Fibroblast of skin of left biceps (primary cell): ENCODE measurements around the gene ANKRD13B.

Source experiments
- DNase-seq, 2 experiments: peaks; one replicate each; pipeline ENCODE4 v3.0.0-alpha.2; 2013; ENCODE audit warnings: low read depth in 2 of 2

The ANKRD13B gene

DNA sequence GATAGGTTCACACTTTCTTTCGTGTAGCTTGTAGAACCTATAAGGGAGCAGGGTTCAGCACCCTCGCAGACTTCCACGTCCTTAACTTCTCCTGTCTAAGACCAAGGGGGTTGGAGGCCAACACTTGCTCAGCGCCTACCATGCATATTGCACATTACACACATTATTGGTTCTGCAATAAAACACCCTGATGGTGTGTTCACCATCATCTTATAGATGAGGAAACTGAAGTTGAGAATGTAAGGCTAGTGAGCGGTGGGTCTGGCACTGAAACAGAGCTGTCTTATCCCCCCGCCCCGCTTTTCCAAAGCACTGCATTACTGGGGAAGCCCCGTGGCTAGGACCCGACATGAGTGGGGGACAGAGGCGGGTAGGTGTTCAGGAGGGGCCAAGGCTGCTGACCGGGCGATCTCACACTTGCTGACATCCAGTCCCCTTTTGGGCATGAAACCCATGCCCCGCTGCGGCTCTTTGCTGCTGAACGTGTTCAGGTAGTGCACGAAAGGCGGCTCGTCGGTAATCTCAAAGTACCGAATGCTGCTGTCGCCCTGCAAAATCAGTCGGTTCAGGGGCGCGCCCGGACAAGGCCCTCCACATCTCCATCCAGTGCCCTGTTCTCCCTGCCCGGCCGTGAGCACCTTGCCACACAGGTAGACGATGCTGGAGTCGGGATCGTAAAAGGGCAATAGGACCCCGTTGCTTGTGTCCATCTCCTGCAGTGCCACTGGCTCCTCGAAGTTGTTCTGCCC is 23.5 kb downstream of the ANKRD13B start:
- no peak for DNase-seq

DNA sequence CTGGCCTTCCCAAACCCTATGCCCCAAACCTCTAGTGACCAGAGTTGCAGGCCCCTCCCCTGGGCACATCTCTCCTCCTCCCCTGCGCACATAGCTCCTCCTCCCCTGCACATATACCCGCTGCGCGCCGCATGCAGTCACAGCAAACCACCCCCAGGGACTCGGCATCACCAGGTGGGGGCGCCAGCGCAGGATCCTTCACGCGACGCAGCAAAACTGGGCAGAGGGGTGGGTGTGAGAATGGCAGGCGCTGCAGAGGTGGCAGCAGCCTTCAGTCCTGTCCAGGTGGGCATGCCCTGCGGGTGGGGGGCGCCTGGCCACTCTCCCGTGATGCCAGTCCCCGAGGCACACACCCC is 24.2 kb downstream of the ANKRD13B start:
- no peak for DNase-seq

DNA sequence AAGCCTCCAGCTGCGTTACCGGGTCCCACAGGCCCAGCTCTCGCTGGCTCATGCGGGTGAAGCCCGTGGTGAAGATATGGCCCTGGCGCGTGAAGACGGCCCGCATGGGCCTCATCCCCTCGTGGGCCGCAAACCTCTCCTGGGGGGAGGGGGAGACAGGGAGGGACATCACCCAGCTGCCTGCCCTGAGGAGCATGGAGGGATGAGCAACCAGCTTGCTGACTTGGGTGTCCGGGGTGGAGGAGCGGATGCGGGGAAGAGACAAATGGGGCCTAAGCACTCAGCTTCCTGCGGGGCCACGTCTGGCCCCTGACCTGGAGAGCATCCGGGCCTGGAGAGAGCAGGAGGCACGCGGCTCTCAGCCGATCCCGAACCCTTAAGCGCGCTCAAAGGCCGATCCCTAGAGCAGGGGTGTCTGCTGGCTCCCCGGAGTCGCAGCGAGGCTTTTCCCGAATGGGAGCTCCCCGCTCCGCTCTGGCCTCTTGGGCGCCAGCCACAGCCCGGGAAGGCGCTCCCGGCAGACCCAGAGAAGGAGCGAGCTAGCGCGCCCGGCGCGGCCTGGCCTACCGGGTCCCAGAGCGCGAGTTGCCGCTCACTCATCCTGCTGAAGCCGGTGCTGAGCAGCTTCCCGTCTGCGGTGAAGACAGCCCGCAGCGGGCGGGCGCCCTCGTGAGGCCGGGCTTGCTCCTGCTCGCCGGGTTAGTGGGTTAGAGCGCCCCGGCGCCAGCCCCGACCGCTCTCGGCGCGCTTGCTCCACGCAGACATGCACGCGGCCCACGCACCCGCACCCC is 24.7 kb downstream of the ANKRD13B start:
- no peak for DNase-seq

DNA sequence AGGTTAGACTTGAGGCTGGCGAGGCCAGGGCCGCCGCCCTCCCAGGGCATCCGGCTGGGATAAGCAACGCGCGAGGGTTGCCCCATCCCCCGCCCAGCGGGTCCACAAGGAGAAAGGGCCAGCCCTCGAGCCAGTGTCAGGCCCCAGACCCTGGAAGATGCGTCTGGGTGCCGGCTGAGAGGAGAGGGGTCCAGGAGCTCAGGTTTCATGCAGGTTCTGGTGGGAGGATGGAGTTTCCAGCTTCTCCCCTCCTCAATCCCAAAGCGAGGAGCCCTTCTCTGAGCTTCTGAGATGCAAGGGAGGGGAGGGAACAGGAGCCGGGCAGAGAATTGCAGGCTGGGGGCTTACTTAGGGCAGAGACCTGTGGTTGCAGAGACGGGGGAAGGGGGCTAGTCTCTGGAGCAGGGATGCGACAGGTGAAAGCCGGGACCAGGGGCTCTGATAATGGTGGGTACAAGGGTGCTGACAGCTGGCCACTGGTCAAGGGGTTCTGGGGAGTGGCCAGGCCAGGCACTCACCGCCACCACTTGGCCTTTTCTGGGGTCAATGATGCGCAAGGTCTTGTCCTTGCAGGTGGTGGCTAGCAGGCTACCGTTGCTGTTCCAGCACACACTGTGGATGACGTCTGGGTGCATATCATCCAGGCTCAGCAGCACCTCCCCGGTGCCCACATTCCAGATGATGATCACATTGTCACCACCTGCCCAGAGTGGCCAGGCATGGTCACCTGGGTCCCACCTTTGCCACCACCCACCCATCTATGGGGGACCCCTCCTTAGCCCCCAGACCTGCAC is 25.5 kb downstream of the ANKRD13B start:
- DNase-seq: no peak

DNA sequence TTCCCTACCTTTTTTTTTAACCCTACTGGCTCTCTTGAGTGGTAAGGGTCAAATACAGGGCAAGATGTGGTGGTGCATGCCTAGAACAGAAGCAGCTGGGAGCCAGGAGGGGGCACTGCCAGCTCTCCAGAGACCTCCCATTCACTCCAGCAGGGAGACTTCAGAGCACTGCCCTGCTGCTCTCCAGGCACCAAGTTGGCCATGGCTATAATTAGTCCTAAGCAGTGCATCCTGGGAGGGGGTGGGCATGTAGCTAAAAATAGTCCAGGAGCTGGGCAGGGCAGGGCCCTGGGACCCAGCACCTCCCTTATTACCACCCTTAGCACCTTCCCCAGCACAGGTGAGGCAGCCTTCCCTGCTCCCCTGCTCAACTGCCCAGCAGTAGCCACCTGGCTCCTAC is 26.3 kb downstream of the ANKRD13B start:
- DNase-seq: no peak

DNA sequence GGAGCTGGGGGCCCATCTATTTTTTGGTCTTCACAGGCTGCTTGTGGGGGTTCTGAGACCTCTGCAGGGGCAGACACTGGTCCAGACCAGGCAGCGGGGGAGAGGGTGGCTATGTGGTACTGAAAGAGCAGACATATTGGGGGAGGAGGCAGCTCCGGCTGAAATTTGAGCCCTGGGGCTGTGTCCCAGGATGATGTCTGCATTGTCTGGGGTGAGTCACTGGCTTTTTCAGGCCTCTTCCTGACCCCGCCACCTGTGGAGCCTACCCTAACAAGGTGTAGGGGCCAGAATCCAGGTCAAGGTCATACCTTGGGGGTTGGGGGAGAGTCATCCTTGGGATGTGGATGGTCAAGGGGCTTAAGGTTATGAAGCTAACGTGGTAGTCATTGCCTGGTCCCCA is 27.3 kb downstream of the ANKRD13B start:
- no peak for DNase-seq

DNA sequence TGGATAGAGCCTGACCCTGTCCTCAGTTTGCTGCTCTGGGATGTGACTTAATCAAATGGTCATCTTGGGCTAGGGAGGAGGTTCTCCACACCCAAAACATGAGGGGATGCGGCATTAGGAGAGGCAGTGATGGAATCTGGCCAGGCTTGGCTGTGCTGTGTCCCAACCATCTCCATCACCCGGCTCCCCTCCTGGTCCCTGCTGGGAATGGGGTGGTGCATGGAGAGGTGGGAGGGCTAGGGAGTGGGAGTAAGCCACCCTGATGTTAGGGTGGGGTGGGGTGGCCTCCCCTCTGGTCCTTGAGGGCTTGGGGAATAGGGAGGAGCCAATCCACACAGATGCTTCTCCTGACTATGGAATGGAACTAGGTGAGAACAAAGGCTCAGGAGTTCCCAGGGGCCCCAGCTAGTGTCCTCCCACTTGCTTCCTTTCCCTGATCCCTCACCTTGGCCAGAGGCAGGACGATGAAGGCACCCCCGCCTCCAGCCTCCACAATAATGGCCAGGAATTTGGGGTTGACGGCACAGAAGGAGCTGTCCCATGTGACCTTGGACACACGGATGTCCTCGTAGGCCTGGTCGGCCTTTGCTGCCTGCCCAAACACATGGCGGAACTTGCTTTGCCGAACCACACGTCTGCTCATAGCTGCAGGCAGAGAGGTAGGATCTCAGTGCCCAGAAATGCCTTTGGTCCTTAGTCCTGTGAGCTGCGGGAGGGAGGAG is 28.0 kb downstream of the ANKRD13B start:
- DNase-seq: no peak

DNA sequence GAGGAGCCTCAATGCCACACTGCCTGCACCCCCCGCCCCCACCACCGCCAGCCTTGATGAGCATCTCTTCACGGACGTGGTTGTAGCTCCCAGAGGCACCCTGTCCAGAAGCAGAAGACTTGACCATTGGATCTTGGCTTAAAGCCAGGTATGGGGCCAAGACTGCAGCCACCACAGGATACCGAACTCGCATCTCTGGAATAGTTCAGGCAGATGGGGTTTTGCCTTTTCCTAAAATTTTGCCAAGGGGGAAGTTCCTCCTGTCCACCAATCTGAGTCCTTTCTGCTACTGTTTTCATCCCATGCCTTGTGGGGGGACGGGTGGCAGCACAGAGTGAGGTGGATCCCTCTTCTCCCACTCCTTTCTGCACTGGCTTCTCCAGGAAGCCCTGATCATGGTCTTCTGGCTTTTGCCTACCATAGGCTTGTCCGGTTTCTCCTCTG is 28.8 kb downstream of the ANKRD13B start:
- DNase-seq: no peak

DNA sequence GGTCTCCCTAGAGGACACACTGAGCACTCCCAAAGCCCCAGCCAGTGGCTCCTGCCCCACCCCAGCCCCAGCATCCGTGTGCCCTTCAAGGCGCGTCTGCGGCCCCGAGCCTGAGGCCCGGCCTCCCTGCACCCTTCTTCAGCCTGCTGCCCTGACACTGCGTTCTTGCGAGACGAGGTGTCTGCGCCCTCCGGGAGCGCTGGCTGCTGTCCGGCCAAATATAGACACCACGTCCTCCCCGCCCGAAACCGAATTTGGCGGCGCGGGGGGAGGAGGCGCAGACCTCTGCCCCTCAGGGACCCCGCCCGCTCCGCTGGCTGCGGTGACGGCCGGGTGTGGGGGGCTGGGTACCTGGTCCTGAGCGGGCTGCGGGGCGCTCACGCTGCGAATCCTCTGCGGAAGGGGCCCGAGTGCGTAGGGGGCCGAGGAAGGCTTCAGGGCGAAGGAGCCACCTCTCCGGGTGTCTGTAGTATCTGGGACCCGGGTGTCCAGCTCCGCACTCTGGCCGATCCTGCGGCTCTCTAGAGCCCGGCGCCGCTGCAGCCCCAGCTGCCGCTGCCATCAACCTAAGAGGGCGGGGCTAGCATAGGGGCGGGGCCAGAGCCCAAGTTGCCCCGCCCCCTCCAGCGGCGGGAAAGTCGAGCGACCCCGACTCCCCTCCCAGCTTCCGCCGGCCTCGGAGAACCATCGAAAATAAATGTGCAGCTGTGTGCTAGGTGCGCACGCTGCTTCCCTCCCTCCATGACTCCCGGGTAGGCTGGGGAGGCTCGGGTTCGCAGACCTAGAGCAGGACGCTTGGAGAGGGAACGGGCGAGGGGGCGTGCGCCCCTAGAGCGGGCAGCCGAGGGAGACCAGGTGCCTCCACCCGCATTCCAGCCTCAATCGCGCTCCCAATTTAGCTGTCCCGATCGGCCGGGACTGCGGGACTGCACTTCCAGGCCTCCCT is 29.7 kb downstream of the ANKRD13B start, which contains the start of gene CORO6:
Gene CORO6, minus strand, starts transcription at position 576 of the 946 bp plus-strand sequence. CDS start 1,491 bp downstream, outside the sequence.
- no peak for DNase-seq

DNA sequence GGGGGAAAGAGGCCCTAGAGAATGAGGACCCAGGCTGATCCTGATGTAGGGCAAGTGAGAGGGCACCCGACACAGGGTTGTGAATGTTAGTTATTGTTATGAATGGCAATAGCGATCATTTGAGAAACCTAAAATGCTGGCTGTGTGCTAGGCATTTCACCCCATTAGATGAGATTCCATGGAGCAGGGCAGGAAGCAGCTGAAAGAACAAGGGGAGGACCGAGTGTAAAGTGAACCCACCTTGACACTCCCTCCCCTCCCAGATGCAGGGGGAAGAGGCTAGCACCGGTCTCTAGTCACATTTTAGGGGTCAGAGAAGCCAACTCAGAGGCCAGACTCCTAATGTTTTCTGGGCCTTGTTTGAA is 30.3 kb downstream of the ANKRD13B start:
- DNase-seq: no peak

DNA sequence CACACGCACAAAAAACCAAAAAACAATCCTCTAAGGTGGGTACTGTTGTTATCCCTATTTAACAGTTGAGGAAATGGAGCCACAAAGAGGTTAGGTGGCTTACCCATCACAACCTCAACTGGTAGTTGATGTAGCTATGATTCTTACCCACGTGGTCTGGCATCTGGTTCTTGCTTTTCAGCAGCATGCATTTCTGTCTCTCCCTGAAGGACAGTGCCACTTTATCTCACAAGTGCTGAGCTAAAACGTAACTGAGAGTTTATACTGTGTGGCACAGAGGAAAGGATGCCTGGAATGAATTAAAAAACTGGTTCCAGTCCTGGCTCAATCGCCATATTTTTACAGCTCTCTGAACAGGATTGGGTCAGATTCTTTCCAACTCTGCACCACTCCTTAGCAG is 31.7 kb downstream of the ANKRD13B start:
- no peak for DNase-seq

DNA sequence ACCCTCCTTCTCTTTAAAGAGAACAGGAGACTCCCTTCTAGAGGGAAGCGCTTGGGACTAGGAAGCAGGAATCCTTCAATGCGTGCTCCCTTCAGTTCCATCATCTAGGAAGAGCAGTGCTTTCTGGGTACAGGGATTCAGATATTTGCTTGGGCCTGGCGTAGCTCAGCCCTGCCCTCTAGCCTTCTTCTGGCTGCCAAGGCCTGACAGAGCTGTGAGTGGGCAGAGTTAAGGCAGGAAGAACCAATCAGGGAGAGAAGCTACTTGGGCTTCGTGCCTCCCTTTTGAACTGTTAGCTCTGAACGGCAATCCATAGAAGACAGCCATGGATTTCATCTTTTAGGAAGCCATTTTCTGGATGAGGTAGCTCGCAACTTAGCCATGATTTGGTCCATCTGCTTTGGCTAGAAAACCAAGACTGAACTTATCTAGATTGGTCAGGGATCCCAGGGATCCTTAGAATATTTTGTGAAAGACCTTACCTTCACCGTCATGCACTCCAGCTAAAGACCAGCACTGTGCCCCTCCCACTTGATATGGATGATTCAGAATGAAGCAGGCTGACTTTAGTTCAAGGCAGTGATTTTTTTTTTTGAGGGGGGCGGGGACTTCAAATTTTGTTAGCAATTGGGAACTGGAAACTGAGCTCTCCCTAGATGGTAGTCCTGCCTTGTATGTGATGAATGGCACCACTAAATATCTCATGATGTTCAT is 32.3 kb downstream of the ANKRD13B start:
- DNase-seq: no peak

DNA sequence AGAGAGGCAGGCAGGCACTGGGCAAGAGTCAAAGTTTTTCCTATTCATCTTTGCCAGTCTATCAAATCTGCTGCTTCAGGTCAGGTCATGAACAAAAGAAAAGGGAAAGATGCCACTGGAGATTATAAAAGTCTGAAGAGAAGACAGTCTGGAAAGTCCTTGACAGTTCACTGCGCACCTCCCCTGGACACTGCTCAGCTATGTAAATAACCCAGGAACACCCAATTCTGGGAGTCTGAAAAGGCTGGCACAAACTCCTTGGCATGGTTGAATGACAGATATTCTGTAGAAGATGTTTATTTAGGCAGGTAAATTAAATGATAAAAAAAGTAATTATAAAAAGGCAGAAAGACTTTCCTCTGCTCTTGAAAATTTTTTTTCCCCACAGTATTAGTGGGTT is 35.0 kb downstream of the ANKRD13B start:
- no peak for DNase-seq

DNA sequence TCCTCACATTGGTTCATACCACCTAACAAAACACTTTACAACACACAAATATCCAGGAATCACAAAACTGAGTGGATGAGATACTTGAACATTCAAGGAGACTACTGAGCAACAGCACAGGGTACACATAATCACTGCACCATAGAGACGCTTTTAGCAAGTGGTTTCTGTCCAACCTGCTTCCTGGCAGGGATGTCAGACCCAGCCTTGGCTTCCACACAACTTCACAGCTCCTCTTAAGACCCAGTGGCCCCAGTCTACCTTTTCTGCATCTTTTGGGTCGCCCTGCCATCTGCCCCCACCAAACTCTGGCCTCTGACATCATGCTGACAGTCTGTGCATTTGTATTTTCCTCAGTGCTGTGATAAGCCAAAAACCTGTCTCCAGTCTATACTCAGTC is 35.7 kb downstream of the ANKRD13B start:
- DNase-seq: no peak

DNA sequence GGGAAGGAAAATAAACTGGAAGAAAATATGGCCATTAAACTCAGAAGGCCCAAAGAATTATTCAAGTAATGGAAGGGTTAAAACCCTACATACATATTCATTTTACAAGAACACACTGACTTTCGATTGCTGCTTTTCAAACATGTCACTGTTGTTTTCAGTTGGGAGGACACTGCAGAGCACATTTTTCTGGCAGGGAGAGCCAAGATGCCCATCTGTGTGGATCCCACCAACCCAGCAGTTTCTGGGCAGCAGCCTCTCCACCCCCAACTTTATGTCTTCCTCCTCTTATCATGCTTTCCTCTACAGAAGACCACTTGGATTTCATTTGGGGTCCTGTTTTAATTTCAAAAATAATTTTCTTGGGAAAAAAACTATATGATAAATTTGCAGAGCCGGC is 36.9 kb downstream of the ANKRD13B start:
- DNase-seq: no peak

DNA sequence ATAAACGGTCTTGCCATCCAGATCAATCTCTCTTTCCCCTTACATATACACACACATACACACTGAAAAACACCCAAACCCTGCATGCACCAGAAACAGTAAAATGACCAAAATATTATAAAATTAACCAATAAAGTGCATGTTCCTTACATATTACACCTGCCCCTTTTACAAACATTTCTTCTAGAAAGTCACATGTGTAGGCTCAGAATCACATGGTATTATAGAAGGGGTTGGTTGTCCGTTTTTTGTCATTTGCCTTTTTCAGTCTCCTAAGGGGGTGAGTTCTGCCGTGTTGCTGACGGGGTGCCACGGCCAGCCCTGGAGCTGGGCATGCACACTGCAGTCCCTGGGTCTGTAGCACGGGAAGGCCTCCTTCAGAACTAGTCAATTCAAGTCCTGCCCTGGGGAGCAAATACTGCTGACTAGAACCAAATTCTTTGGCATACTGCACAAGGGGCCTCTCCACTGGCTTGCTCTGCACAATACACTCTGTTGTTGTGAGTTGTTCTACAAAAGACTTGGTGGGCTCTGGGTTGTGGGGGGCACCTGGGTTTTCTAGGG is 37.8 kb downstream of the ANKRD13B start:
- DNase-seq: no peak

DNA sequence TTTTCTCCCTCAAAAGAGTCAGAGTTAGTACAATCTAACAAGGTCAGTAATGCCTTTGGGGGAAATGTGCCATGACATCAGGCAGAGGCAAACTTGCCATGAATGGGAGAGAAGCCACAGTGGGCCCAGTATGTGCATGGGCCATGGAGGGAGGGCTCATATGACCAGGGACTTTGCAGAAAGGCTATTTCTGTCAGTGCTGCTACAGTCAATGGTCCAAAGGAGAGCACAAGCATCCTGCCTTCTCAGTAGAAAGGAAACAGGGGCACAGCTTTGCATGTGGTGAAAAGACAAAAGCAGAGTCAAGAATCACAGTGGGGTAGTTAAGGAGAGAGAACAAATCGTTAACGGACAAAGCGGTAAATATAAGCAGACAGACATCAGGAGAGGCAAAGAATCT is 41.0 kb downstream of the ANKRD13B start:
- DNase-seq: no peak

DNA sequence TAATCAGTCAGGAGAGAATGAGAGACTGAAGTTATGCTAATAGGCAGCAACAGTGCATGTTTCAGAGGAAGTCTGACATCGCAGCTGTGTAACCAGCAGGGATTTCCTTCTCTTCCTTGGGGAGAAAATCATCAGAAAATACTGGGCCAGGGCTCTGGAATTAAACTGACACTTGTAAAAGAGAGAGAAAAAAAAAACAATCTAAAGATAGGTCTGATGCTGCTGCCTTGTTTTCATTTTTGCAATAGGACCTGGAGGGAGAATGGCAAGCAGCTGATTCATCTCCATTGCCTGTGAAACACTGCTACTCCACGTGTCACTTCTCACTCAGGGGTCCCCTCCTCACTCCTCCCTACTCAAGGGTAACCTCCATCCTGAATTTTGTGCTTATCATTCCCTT is 47.5 kb downstream of the ANKRD13B start:
- no peak for DNase-seq

DNA sequence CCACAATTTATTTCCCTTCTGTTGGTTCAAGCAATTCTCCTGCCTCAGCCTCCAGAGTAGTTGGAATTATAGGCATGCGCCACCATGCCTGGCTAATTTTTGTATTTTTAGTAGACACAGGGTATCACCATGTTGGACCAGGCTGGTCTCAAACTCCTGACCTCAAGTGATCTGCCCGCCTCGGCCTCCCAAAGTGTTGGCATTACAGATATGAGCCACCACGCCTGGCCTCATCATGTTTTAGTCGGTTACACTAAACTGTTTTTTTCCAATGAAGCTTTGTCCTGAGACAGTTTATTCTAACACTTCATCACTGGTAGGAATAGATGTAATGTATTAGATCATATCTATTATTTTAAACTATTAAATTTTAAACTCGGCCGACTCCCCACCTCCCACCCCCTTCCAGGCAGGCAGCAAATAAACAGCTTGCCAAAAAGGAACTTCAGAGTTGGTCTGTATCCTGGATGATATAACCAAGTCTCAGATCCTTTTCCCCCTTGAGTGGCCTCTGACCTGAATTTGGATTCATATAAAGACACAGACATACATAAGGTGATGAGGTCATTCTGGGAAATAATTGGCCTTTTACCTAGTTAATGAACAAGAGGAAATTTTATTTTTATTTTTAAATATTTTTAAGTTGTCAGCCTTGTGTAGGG is 48.2 kb downstream of the ANKRD13B start:
- no peak for DNase-seq
